K562 (cell line): ENCODE data around the gene ZFY. TPM values are rescaled to one million over a fixed set of nuclear protein-coding genes. Genes with fewer than 3 reads are reported as not detected.

Source experiments
- ATAC-seq: fragments of 200-7000 bp; cut with Tn5 transposase; 3 replicates; pipeline ENCODE4 v1.9.1; 2020; ENCODE audit warnings: moderate library complexity
- BruUV-seq: library from RNA; stranded (reverse); fragments of 400-500 nt; replicated peaks from 2 replicates; lab custom pipeline; 2021; lab: Mats Ljungman, UMichigan
- CTCF ChIA-PET: fragments of 300-600 bp; formaldehyde crosslinking; extraction: SDS; loops from one replicate; lab custom pipeline; 2021; ENCODE audit warnings: low intra/inter-chr PET ratio; lab: Yijun Ruan, JAX
- POLR2A ChIA-PET: fragments of 300-600, 350-650 bp; sonication (Branson Sonifier 250); formaldehyde crosslinking; extraction: SDS; loops from one replicate; lab custom pipeline; 2021; ENCODE audit warnings: antibody characterized with exemption, inconsistent platforms; lab: Yijun Ruan, JAX
- DNase-seq, 4 experiments: peaks; one replicate each; pipeline versions ENCODE4 v3.0.0 to v3.0.0-alpha.2; 2011 to 2018; ENCODE audit warnings: low spot score in 3 of 4, mixed read lengths in 3 of 4; ENCODE audit errors: extremely low read depth in 1 of 4
- FAIRE-seq: peaks from 2 replicates; lab custom pipeline; 2011; peaks lifted over from hg19 to GRCh38; lab: Jason Lieb, UNC
- H2AFZ ChIP-seq: 2 replicates; pipeline ENCODE4 v1.6.0; 2011; ENCODE audit warnings: low read depth, low read length, control low read depth, inconsistent platforms
- H3K27ac ChIP-seq: fragments of 200-600 bp; 3 replicates; pipeline ENCODE4 v1.8.0; 2011; ENCODE audit warnings: low read depth, mild to moderate bottlenecking, control low read depth, inconsistent platforms, low read length, moderate library complexity, mixed read lengths; ENCODE audit errors: extremely low read depth
- H3K27me3 ChIP-seq, 2 experiments: fragments of 300-600 bp in 1 of 2; 2 replicates in 1 of 2; 3 replicates in 1 of 2; pipeline versions ENCODE4 v1.6.0 to v1.8.0; 2011; ENCODE audit warnings: inconsistent platforms in 2 of 2, low read length in 2 of 2, mild to moderate bottlenecking in 1 of 2, mixed read lengths in 1 of 2, moderate library complexity in 1 of 2; ENCODE audit not compliant: control insufficient read depth in 2 of 2, insufficient read depth in 2 of 2
- H3K36me3 ChIP-seq: fragments of 300-600 bp; 3 replicates; pipeline ENCODE4 v1.8.0; 2011; ENCODE audit warnings: mild to moderate bottlenecking, low read length, inconsistent platforms; ENCODE audit not compliant: control insufficient read depth, insufficient read depth
- H3K4me1 ChIP-seq, 2 experiments: fragments of 200-600 bp in 1 of 2; replicated peaks in 1 of 2; 2 replicates in 1 of 2; 3 replicates in 1 of 2; pipeline versions ENCODE4 v1.5.1 to v1.8.0; 2011; ENCODE audit warnings: inconsistent platforms in 2 of 2, low read length in 2 of 2, mild to moderate bottlenecking in 1 of 2, mixed read lengths in 1 of 2, moderate library complexity in 1 of 2; ENCODE audit not compliant: control insufficient read depth in 2 of 2, insufficient read depth in 2 of 2
- H3K4me2 ChIP-seq: 2 replicates; pipeline ENCODE4 v1.6.1; 2011; ENCODE audit warnings: low read length, control low read depth, inconsistent platforms, mixed read lengths; ENCODE audit not compliant: insufficient read depth
- H3K4me3 ChIP-seq: fragments of 200-600 bp; sonication (generic), shearing (Covaris generic); 2 replicates; pipeline ENCODE4 v1.5.1; 2016; ENCODE audit warnings: control low read depth, inconsistent platforms
- H3K79me2 ChIP-seq: fragments of 200-600 bp; 3 replicates; pipeline ENCODE4 v1.8.0; 2011; ENCODE audit warnings: low read length, inconsistent platforms; ENCODE audit not compliant: control insufficient read depth, insufficient read depth
- H3K9ac ChIP-seq, 2 experiments: 2 replicates each; pipeline versions ENCODE4 v1.6.0 to v1.6.1; 2011; ENCODE audit warnings: low read depth in 2 of 2, low read length in 2 of 2, control low read depth in 1 of 2, inconsistent platforms in 1 of 2, mild to moderate bottlenecking in 1 of 2, mixed read lengths in 1 of 2; ENCODE audit not compliant: insufficient read depth in 1 of 2
- H3K9me1 ChIP-seq: one replicate; pipeline ENCODE4 v1.6.0; 2011; ENCODE audit warnings: inconsistent platforms, mild to moderate bottlenecking, low read length, moderate library complexity; ENCODE audit not compliant: control insufficient read depth, insufficient read depth
- H3K9me3 ChIP-seq: replicated peaks from 2 replicates; pipeline ENCODE4 v1.5.1; 2011; ENCODE audit warnings: low read depth, low read length, inconsistent platforms; ENCODE audit not compliant: control insufficient read depth, insufficient read depth
- H4K20me1 ChIP-seq: replicated peaks from 2 replicates; pipeline ENCODE4 v1.6.1; 2011; ENCODE audit warnings: low read length, inconsistent platforms, mixed read lengths; ENCODE audit not compliant: control insufficient read depth, insufficient read depth
- FOSL1 ChIP-seq: fragments of 200-800 bp; sonication (Bioruptor generic); conservative IDR thresholded peaks from 2 replicates; pipeline ENCODE4 v1.6.1; 2016; ENCODE audit warnings: missing genetic modification characterization, missing compliant biosample characterization
- FOXJ3 ChIP-seq: sonication (generic); formaldehyde crosslinking; IDR thresholded peaks from 2 replicates; pipeline ENCODE4 v1.4.0; 2020; ENCODE audit warnings: mild to moderate bottlenecking, missing genetic modification reagents
- GABPB1 ChIP-seq: sonication (generic); formaldehyde crosslinking; IDR thresholded peaks from 2 replicates; pipeline ENCODE4 v1.8.0; 2022; ENCODE audit warnings: mild to moderate bottlenecking, missing genetic modification reagents
- GABPB2 ChIP-seq: fragments of 250-450 bp; sonication (Bioruptor Pico); conservative IDR thresholded peaks from 2 replicates; pipeline ENCODE4 v1.5.1; 2021; ENCODE audit warnings: mild to moderate bottlenecking
- ZNF253 ChIP-seq: fragments of 250-450 bp; sonication (Bioruptor Pico); conservative IDR thresholded peaks from 2 replicates; pipeline ENCODE4 v1.6.1; 2021; ENCODE audit warnings: mild to moderate bottlenecking
- ZNF609 ChIP-seq: sonication (generic); formaldehyde crosslinking; IDR thresholded peaks from 2 replicates; pipeline ENCODE4 v1.8.1; 2023; ENCODE audit warnings: missing genetic modification reagents, mild to moderate bottlenecking, borderline replicate concordance
- WGBS: fragments of 100-300 bp; shearing (Covaris generic); methylation state at CpG from one replicate; pipeline ENCODE4 v1.1.6; 2016; ENCODE audit warnings: low coverage, mixed read lengths; ENCODE audit not compliant: insufficient coverage; ENCODE audit errors: missing lambda C conversion rate; 5-methylcytosine and 5-hydroxymethylcytosine counted together
- in situ Hi-C: fragments of 300-500 bp; cut with MboI; formaldehyde crosslinking; loops from 4 replicates; pipeline ENCODE4 v1.15.0; 2018; ENCODE audit warnings: inconsistent platforms, mixed read lengths
- intact Hi-C: fragments of 100-400 bp; cut with micrococcal nuclease; formaldehyde crosslinking; loops from 2 replicates; pipeline ENCODE4 v1.14.2; 2022
- polyA plus RNA-seq, 8 experiments: library from polyadenylated mRNA; depleted of rRNA in 4 of 8; stranded (reverse) in 5 of 8; unstranded in 3 of 8; fragments of >200 nt; fragmentation: Nextera tagmentation in 2 of 8; fragmentation: Illumina TruSeq in 1 of 8; extraction: Ambion mirVana in 2 of 8; extraction: Trizol in 1 of 8; gene quantifications; 2 replicates each; pipeline versions ENCODE4 v1.2.1 to v1.2.3, GENCODE V29; 2011 to 2014; ENCODE audit warnings: inconsistent platforms in 1 of 8, missing spikeins in 1 of 8
- total RNA-seq, 7 experiments: library from RNA; depleted of rRNA in 6 of 7; stranded (reverse); fragments of >200 nt in 6 of 7; fragmentation: Illumina TruSeq in 2 of 7; extraction: Trizol in 2 of 7; gene quantifications; 2 replicates each; pipeline versions ENCODE4 v1.2.1 to v1.2.3, GENCODE V29; 2011 to 2021; ENCODE audit warnings: low replicate concordance in 1 of 7

Gene ZFY
- total and polyA plus RNA-seq, 9 of the 15 experiments (the other 6 are each of a cell fraction or from before 2014, with no cell fraction given) = not detected

DNA sequence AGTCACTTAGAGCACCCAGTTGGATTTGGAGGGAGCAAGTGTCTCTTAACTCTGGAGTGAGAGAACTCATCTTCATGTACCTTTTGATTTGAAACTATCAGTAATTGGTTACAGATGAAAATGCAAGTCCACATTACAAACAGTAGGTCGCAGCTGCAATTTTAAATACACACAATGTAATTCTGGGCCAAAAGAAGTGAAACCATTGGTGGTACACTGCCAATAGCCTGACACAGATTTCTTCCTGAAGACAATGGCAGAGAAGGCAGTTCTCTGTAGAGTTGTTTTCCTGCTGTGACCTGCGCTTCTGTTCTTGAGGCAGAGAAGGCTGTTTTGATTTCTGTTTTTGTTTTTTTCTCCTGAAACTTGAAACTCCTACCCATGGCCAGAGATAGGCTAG is 86.0 kb downstream of the ZFY start:
- no peak overlapping the region for H3K4me2 ChIP-seq

More for the DNA sequence above, 86.0 kb downstream of the ZFY start:
- Histone ChIP-seq H3K79me2 (no peaks in the 10 kb centered on the region), H3K9me3 (no peaks in the 10 kb centered on the region), H3K4me1 (no peaks in the 10 kb centered on the region), H3K27ac (no peak overlapping the region), H3K9me1 (no peaks in the 10 kb centered on the region), H3K9ac (no peak overlapping the region), H3K4me3 (no peak overlapping the region), H3K27me3 (no peaks in the 10 kb centered on the region), H4K20me1 (no peaks in the 10 kb centered on the region), H3K36me3 (no peaks in the 10 kb centered on the region), H2AFZ (no peak overlapping the region)
- ChIA-PET POLR2A (no interaction called here), CTCF (no interaction called here)
- no peak for FAIRE-seq
- no peak for ATAC-seq
- in situ Hi-C loops = no loop called here
- no TSS peak for BruUV-seq
- intact Hi-C loops = no loop called here
- TF ChIP-seq ZNF253 (CRISPR knock-in tag) (no peak), ZNF609 (CRISPR knock-in tag) (no peak), FOXJ3 (CRISPR knock-in tag) (no peak), FOSL1 (tag) (no peak), GABPB2 (CRISPR knock-in tag) (no peak), GABPB1 (CRISPR knock-in tag) (no peak)
- DNase-seq = no peak
- WGBS = no CpG with 5 or more reads among the region's 2 CpGs
